GM21619 (cell line): ENCODE results near the gene DPP6.
"Not testable (repeated sequence)": the region's sequence is repeated elsewhere in the genome, so short reads cannot be mapped to it uniquely, and the experiment has no call there.

Experiments used
- ATAC-seq: cut with Tn5 transposase; IDR thresholded peaks from one replicate; pipeline ENCODE4 v1.9.1; 2021; ENCODE audit not compliant: unreplicated experiment

Gene DPP6

GRCh38 chr7:154072395-154073181 lies 20.4 kb downstream of the DPP6 start:
- not testable (repeated sequence) for ATAC-seq

- ATAC-seq, result not testable (repeated sequence)
These were observed 26.3 kb downstream of the DPP6 start for GRCh38 chr7:154078523-154078922.

GRCh38 chr7:154080249-154080648 lies 28.1 kb downstream of the DPP6 start:
- ATAC-seq, result not testable (repeated sequence)

GRCh38 chr7:154087037-154087725 lies 35.0 kb downstream of the DPP6 start:
- not testable (repeated sequence) for ATAC-seq

- ATAC-seq, result not testable (repeated sequence)
These were observed 39.9 kb downstream of the DPP6 start for GRCh38 chr7:154092093-154092492.

GRCh38 chr7:154095201-154095600 lies 43.0 kb downstream of the DPP6 start:
- not testable (repeated sequence) for ATAC-seq

- ATAC-seq, result not testable (repeated sequence)
These were observed 52.9 kb downstream of the DPP6 start for GRCh38 chr7:154105063-154105462.

- ATAC-seq, result not testable (repeated sequence)
These were observed 57.4 kb downstream of the DPP6 start for GRCh38 chr7:154109615-154110014.

- not testable (repeated sequence) for ATAC-seq
These were observed 61.6 kb downstream of the DPP6 start for GRCh38 chr7:154113732-154114351.

- not testable (repeated sequence) for ATAC-seq
These were observed 65.5 kb downstream of the DPP6 start for GRCh38 chr7:154117411-154118390.

- ATAC-seq, result not testable (repeated sequence)
These were observed 68.6 kb downstream of the DPP6 start for GRCh38 chr7:154120825-154121224.

- ATAC-seq, result not testable (repeated sequence)
These were observed 70.5 kb downstream of the DPP6 start for GRCh38 chr7:154122720-154123119.

GRCh38 chr7:154123397-154123796 lies 71.2 kb downstream of the DPP6 start:
- not testable (repeated sequence) for ATAC-seq

GRCh38 chr7:154129142-154129541 lies 76.9 kb downstream of the DPP6 start:
- ATAC-seq, result not testable (repeated sequence)

GRCh38 chr7:154132617-154133016 lies 80.4 kb downstream of the DPP6 start:
- not testable (repeated sequence) for ATAC-seq

GRCh38 chr7:154133703-154134277 lies 81.6 kb downstream of the DPP6 start:
- not testable (repeated sequence) for ATAC-seq

GRCh38 chr7:154134698-154135097 lies 82.5 kb downstream of the DPP6 start:
- ATAC-seq, result not testable (repeated sequence)

GRCh38 chr7:154135646-154136045 lies 83.4 kb downstream of the DPP6 start:
- ATAC-seq, result not testable (repeated sequence)

- ATAC-seq, result not testable (repeated sequence)
These were observed 93.9 kb downstream of the DPP6 start for GRCh38 chr7:154145922-154146706.
